ENCODE measurements around the gene EIF3D.

The EIF3D gene

GRCh38 chr22:36464715-36465231, 64.2 kb downstream of the EIF3D start:
- DNase-seq = no peak

- DNase-seq = no peak
Measured at GRCh38 chr22:36463783-36464184, 65.2 kb downstream of the EIF3D start.

- no peak for DNase-seq
Measured at GRCh38 chr22:36461665-36462649, 67.0 kb downstream of the EIF3D start.

Data from stimulated activated CD4-positive, alpha-beta T cell treated with anti-CD3 and anti-CD28 coated beads, Interleukin-4, amount 100 ng/mL, for 1 hour (primary cell).